Measurements from ENCODE around the gene ZDHHC20. TPM values are rescaled to one million over a fixed set of nuclear protein-coding genes. Genes with fewer than 3 reads are reported as not detected.

ZDHHC20 gene
- total RNA-seq, 1 donor from 2014 or later = 50.6 TPM

Other genes starting within 250 kb of the ZDHHC20 start
- gene MICU2, start 144.9 kb upstream of the ZDHHC20 start, total RNA-seq = 31.0 and 31.6 TPM in 2 replicates
- not detected in 2 replicates for gene FGF9, start 211.8 kb upstream of the ZDHHC20 start, total RNA-seq